Measurements from ENCODE around the gene TRAPPC2L. TPM values are rescaled to one million over a fixed set of nuclear protein-coding genes. Genes with fewer than 3 reads are reported as not detected.

TRAPPC2L gene
- total and polyA plus RNA-seq, 4 donors = 34.2 to 106 (median 48.5) TPM

- DNase-seq (no peak), ATAC-seq (ENCODE audit: insufficient read depth, low FRiP score) (no peak)
- Histone ChIP-seq H3K4me1 (ENCODE audit: control insufficient read depth in 5 of 5, insufficient read depth in 5 of 5, low read length in 5 of 5) (peaks cover 0 to 16% (median 0%) of the 10 kb centered on the region in 5 donors), H3K36me3 (ENCODE audit: control insufficient read depth in 4 of 4, insufficient read depth in 4 of 4, low read length in 4 of 4) (peaks cover 0 to 54% (median 8%) of the 10 kb centered on the region in 4 donors), H3K27me3 (ENCODE audit: control insufficient read depth in 3 of 3, insufficient read depth in 3 of 3, low read length in 2 of 3) (no peaks in the 10 kb centered on the region), H3K9me3 (ENCODE audit: control insufficient read depth in 4 of 4, insufficient read depth in 3 of 4, low read length in 3 of 4) (no peaks in the 10 kb centered on the region), H3K9ac (ENCODE audit: insufficient read depth in 1 of 2, low read length in 2 of 2) (no peak overlapping the region), H3K4me3 (no peak overlapping the region), H3K27ac (ENCODE audit: low read depth in 1 of 2, low read length in 1 of 2) (no peak overlapping the region)
- WGBS, 2 donors = 89 to 91% methylated on average over 30 to 33 of the region's 33 CpGs
- no peak for TF ChIP-seq CTCF (IDR thresholded peaks at IDR 0.05; ENCODE audit: control extremely low read depth, extremely low read depth)
Observed at GRCh38 chr16:88824256-88825077, 32.5 kb upstream of the TRAPPC2L start.

GRCh38 chr16:88825146-88825545 lies 31.8 kb upstream of the TRAPPC2L start:
- Histone ChIP-seq H3K4me3 (no peak overlapping the region), H3K27me3 (ENCODE audit: control insufficient read depth in 3 of 3, insufficient read depth in 3 of 3, low read length in 2 of 3) (no peaks in the 10 kb centered on the region), H3K9me3 (ENCODE audit: control insufficient read depth in 4 of 4, insufficient read depth in 3 of 4, low read length in 3 of 4) (no peaks in the 10 kb centered on the region), H3K4me1 (ENCODE audit: control insufficient read depth in 5 of 5, insufficient read depth in 5 of 5, low read length in 5 of 5) (peaks cover 0 to 23% (median 0%) of the 10 kb centered on the region in 5 donors), H3K27ac (ENCODE audit: low read depth in 1 of 2, low read length in 1 of 2) (no peak overlapping the region), H3K9ac (ENCODE audit: insufficient read depth in 1 of 2, low read length in 2 of 2) (no peak overlapping the region), H3K36me3 (ENCODE audit: control insufficient read depth in 4 of 4, insufficient read depth in 4 of 4, low read length in 4 of 4) (peaks cover 0 to 56% (median 8%) of the 10 kb centered on the region in 4 donors)
- DNase-seq = no peak
- ATAC-seq (ENCODE audit: insufficient read depth, low FRiP score) = no peak
- TF ChIP-seq CTCF (IDR thresholded peaks at IDR 0.05; ENCODE audit: control extremely low read depth, extremely low read depth) = no peak
- WGBS, 2 donors = 88 to 99% methylated on average over 10 to 12 of the region's 12 CpGs

DNA sequence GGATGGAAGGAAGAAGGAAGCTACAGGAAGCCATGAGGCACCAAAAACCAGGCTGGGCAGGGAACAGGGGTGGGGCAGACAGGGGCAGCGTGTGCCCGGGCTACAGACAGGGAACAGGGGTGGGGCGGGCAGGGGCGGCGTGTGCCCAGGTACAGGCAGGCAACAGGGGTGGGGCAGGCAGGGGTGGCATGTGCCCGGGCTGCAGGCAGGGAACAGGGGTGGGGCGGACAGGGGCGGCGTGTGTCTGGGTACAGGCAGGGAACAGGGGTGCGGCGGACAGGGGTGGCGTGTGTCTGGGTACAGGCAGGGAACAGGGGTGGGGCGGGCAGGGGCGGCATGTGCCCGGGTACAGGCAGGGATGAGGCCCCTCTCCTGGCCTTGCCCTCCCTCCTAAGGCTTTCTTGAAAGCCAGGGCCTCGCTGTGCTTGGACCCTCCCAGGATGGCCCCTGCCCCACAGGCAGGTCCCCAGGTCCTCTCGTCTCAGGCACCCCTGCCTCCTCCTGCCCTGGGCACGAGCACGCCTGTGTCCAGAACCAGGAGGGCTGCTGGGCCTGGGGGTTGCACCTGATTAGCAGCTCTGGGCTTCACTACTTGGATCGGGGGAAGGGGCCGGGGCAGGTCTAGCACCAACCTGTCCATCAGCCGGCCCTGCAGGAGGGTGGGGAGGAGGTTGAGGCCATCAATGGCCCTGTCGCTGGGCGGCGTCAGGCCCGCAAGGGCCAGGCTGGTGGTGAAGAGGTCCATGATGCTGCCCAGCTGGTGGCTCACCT lies 30.7 kb upstream of the TRAPPC2L start:
- H3K9ac ChIP-seq (ENCODE audit: insufficient read depth in 1 of 2, low read length in 2 of 2) = no peak overlapping the region
- no peak for ATAC-seq (ENCODE audit: insufficient read depth, low FRiP score)
- TF ChIP-seq CTCF (IDR thresholded peaks at IDR 0.05; ENCODE audit: control extremely low read depth, extremely low read depth) = no peak

More for the DNA sequence above, 30.7 kb upstream of the TRAPPC2L start:
- 92 to 97% methylated on average over 26 of the region's 26 CpGs for WGBS, 2 donors
- H3K27ac ChIP-seq (ENCODE audit: low read depth in 1 of 2, low read length in 1 of 2) = no peak overlapping the region
- H3K9me3 ChIP-seq (ENCODE audit: control insufficient read depth in 4 of 4, insufficient read depth in 3 of 4, low read length in 3 of 4) = no peaks in the 10 kb centered on the region
- DNase-seq = no peak
- peaks cover 0 to 53% (median 8%) of the 10 kb centered on the region in 4 donors for H3K36me3 ChIP-seq (ENCODE audit: control insufficient read depth in 4 of 4, insufficient read depth in 4 of 4, low read length in 4 of 4)
- no peak overlapping the region for H3K4me3 ChIP-seq
- H3K27me3 ChIP-seq (ENCODE audit: control insufficient read depth in 3 of 3, insufficient read depth in 3 of 3, low read length in 2 of 3) = no peaks in the 10 kb centered on the region
- peaks cover 0 to 31% (median 0%) of the 10 kb centered on the region in 5 donors for H3K4me1 ChIP-seq (ENCODE audit: control insufficient read depth in 5 of 5, insufficient read depth in 5 of 5, low read length in 5 of 5)

Measured in lung (tissue), 12 donors.